Neuronal stem cell (in vitro differentiated cells): ENCODE results near the gene ZNF485.
"Not testable (repeated sequence)": the region's sequence is repeated elsewhere in the genome, so short reads cannot be mapped to it uniquely, and the experiment has no call there.

Experiments
- DNase-seq: peaks from one replicate; pipeline ENCODE4 v3.0.0-alpha.2; 2013; ENCODE audit warnings: low spot score
- H2AFZ ChIP-seq: one replicate; pipeline ENCODE4 v1.6.1; 2013; ENCODE audit warnings: mild to moderate bottlenecking, low read length, inconsistent platforms
- H2AK5ac ChIP-seq: 2 replicates; pipeline ENCODE4 v1.6.1; 2013; ENCODE audit warnings: low read depth, mild to moderate bottlenecking, inconsistent platforms, low read length, moderate library complexity, mixed read lengths
- H2BK120ac ChIP-seq: 2 replicates; pipeline ENCODE4 v1.6.1; 2013; ENCODE audit warnings: low read depth, mild to moderate bottlenecking, inconsistent platforms, low read length, moderate library complexity, mixed read lengths
- H2BK12ac ChIP-seq: one replicate; pipeline ENCODE4 v1.6.1; 2013; ENCODE audit warnings: low read length, inconsistent platforms
- H2BK15ac ChIP-seq: 2 replicates; pipeline ENCODE4 v1.6.1; 2013; ENCODE audit warnings: mild to moderate bottlenecking, low read length, inconsistent platforms, mixed read lengths
- H2BK5ac ChIP-seq: one replicate; pipeline ENCODE4 v1.6.1; 2013; ENCODE audit warnings: inconsistent platforms, mild to moderate bottlenecking, low read length, moderate library complexity
- H3K14ac ChIP-seq: one replicate; pipeline ENCODE4 v1.6.1; 2013; ENCODE audit warnings: low read length, inconsistent platforms
- H3K18ac ChIP-seq: 2 replicates; pipeline ENCODE4 v1.6.1; 2013; ENCODE audit warnings: low read length, inconsistent platforms
- H3K23ac ChIP-seq: 2 replicates; pipeline ENCODE4 v1.6.1; 2013; ENCODE audit warnings: low read depth, mild to moderate bottlenecking, mixed read lengths, low read length, inconsistent platforms; ENCODE audit not compliant: poor library complexity
- H3K27ac ChIP-seq: replicated peaks from 3 replicates; pipeline ENCODE4 v1.5.1; 2013; ENCODE audit warnings: low read length, inconsistent platforms
- H3K27me3 ChIP-seq, 3 experiments: 2 replicates each; pipeline ENCODE4 v1.6.1; 2013; ENCODE audit warnings: low read length in 3 of 3, mild to moderate bottlenecking in 2 of 3, inconsistent platforms in 1 of 3, low read depth in 1 of 3, mixed read lengths in 1 of 3, moderate library complexity in 1 of 3; ENCODE audit not compliant: control insufficient read depth in 3 of 3, insufficient read depth in 3 of 3
- H3K36me3 ChIP-seq, 2 donors: replicated peaks in 1 of 2; 2 replicates each; pipeline ENCODE4 v1.6.1; 2013; ENCODE audit warnings: low read length in 2 of 2; ENCODE audit not compliant: control insufficient read depth in 2 of 2, insufficient read depth in 2 of 2
- H3K4ac ChIP-seq: 2 replicates; pipeline ENCODE4 v1.6.1; 2013; ENCODE audit warnings: inconsistent platforms, mild to moderate bottlenecking, low read length, moderate library complexity
- H3K4me1 ChIP-seq, 2 donors: 1 replicate in 1 of 2; 2 replicates in 1 of 2; pipeline ENCODE4 v1.6.1; 2013; ENCODE audit warnings: low read length in 2 of 2, low read depth in 1 of 2; ENCODE audit not compliant: control insufficient read depth in 2 of 2, insufficient read depth in 1 of 2
- H3K4me2 ChIP-seq: one replicate; pipeline ENCODE4 v1.6.1; 2013; ENCODE audit warnings: mild to moderate bottlenecking, low read length, inconsistent platforms; ENCODE audit not compliant: insufficient read depth, poor library complexity, severe bottlenecking
- H3K4me3 ChIP-seq, 2 donors: 2 replicates each; pipeline ENCODE4 v1.5.1; 2013; ENCODE audit warnings: low read length in 2 of 2, mild to moderate bottlenecking in 2 of 2, inconsistent platforms in 1 of 2, moderate library complexity in 1 of 2
- H3K79me1 ChIP-seq: one replicate; pipeline ENCODE4 v1.6.1; 2013; ENCODE audit warnings: low read depth, mild to moderate bottlenecking, inconsistent platforms, low read length, moderate library complexity
- H3K9ac ChIP-seq: one replicate; pipeline ENCODE4 v1.6.1; 2013; ENCODE audit warnings: mild to moderate bottlenecking, low read depth, low read length, inconsistent platforms; ENCODE audit not compliant: poor library complexity
- H3K9me3 ChIP-seq, 2 donors: replicated peaks in 1 of 2; 2 replicates each; pipeline versions ENCODE3 to v1.6.1; 2013; ENCODE audit warnings: low read length in 2 of 2, mild to moderate bottlenecking in 2 of 2, inconsistent platforms in 1 of 2, low read depth in 1 of 2, mixed read lengths in 1 of 2, moderate library complexity in 1 of 2; ENCODE audit not compliant: control insufficient read depth in 2 of 2, insufficient read depth in 1 of 2
- H4K8ac ChIP-seq: one replicate; pipeline ENCODE4 v1.6.1; 2013; ENCODE audit warnings: low read depth, mild to moderate bottlenecking, inconsistent platforms, low read length, moderate library complexity
- H4K91ac ChIP-seq: one replicate; pipeline ENCODE4 v1.6.1; 2013; ENCODE audit warnings: low read length, low read depth, mild to moderate bottlenecking, inconsistent platforms; ENCODE audit not compliant: poor library complexity
- WGBS, 2 donors: extraction: QIAGEN DNeasy Blood & Tissue Kit; methylation state at CpG; one replicate each; pipeline ENCODE4 v1.1.7; 2013; ENCODE audit warnings: missing lambda C conversion rate in 2 of 2, mixed read lengths in 1 of 2; ENCODE audit not compliant: insufficient read length in 2 of 2, insufficient replicate concordance in 1 of 2; ENCODE audit errors: extremely low coverage in 2 of 2; 5-methylcytosine and 5-hydroxymethylcytosine counted together

Gene ZNF485

GRCh38 chr10:43601576-43601975 lies 4.7 kb upstream of the ZNF485 start:
- H3K4me3 ChIP-seq, H2BK5ac ChIP-seq, H3K79me1 ChIP-seq, H2BK120ac ChIP-seq, H3K23ac ChIP-seq, H2AK5ac ChIP-seq, H2AFZ ChIP-seq, H3K9me3 ChIP-seq, H2BK15ac ChIP-seq, H3K36me3 ChIP-seq, H3K4me2 ChIP-seq, H3K9ac ChIP-seq, H4K8ac ChIP-seq, H4K91ac ChIP-seq, H2BK12ac ChIP-seq, H3K27ac ChIP-seq, H3K27me3 ChIP-seq, H3K14ac ChIP-seq, H3K4ac ChIP-seq, H3K4me1 ChIP-seq, H3K18ac ChIP-seq, DNase-seq: not testable (repeated sequence)
- WGBS, 2 donors = no CpG with 5 or more reads among the region's 6 CpGs

- H3K4me3 ChIP-seq = peak overlapping the region in 1 of 2 donors; percentile 72
- H3K18ac ChIP-seq = no peak overlapping the region
- H3K4me2 ChIP-seq = peak overlapping the region; percentile 91
- H2BK120ac ChIP-seq = no peak overlapping the region
- WGBS, 2 donors = no CpG with 5 or more reads among the region's 12 CpGs
- no peak overlapping the region for H2AK5ac ChIP-seq
- no peak overlapping the region for H4K91ac ChIP-seq
- no peak overlapping the region for H3K14ac ChIP-seq
- DNase-seq = no peak
- peaks cover 0 to 2% of the 10 kb centered on the region in 2 donors for H3K4me1 ChIP-seq
- H3K9ac ChIP-seq = no peak overlapping the region
- no peak overlapping the region for H2BK15ac ChIP-seq
- no peak overlapping the region for H3K4ac ChIP-seq
- H3K9me3 ChIP-seq = peaks cover 2 to 4% of the 10 kb centered on the region in 2 donors
- H3K27ac ChIP-seq = no peak overlapping the region
- peak overlapping the region; percentile 99 for H2AFZ ChIP-seq
- H3K36me3 ChIP-seq = peaks cover 6 to 16% of the 10 kb centered on the region in 2 donors
- no peaks in the 10 kb centered on the region for H3K27me3 ChIP-seq
- no peak overlapping the region for H2BK5ac ChIP-seq
- no peak overlapping the region for H2BK12ac ChIP-seq
- peak overlapping the region; percentile 33 for H4K8ac ChIP-seq
- H3K23ac ChIP-seq = peak overlapping the region; percentile 76
- no peaks in the 10 kb centered on the region for H3K79me1 ChIP-seq
These were observed 352 bp upstream of the ZNF485 start for GRCh38 chr10:43605850-43606322.

GRCh38 chr10:43607199-43607573 lies 948 bp downstream of the ZNF485 start:
- no peak overlapping the region for H2BK5ac ChIP-seq
- H2BK15ac ChIP-seq = no peak overlapping the region
- DNase-seq = no peak
- H3K4me3 ChIP-seq = peak overlapping the region; percentile 72 to 93
- H3K23ac ChIP-seq = no peak overlapping the region
- no peak overlapping the region for H4K8ac ChIP-seq
- H2AK5ac ChIP-seq = no peak overlapping the region
- H3K4me2 ChIP-seq = peak overlapping the region; percentile 91
- no peaks in the 10 kb centered on the region for H3K27me3 ChIP-seq
- H3K79me1 ChIP-seq = no peaks in the 10 kb centered on the region
- peaks cover 0 to 2% of the 10 kb centered on the region in 2 donors for H3K4me1 ChIP-seq
- no peak overlapping the region for H3K14ac ChIP-seq
- H3K9me3 ChIP-seq = peaks cover 1 to 13% of the 10 kb centered on the region in 2 donors
- no peak overlapping the region for H2BK120ac ChIP-seq
- no peak overlapping the region for H4K91ac ChIP-seq
- no peak overlapping the region for H3K27ac ChIP-seq
- no peak overlapping the region for H3K18ac ChIP-seq
- peak overlapping the region; percentile 80 for H3K9ac ChIP-seq
- no peak overlapping the region for H2BK12ac ChIP-seq
- H2AFZ ChIP-seq = peak overlapping the region; percentile 99
- peaks cover 6 to 23% of the 10 kb centered on the region in 2 donors for H3K36me3 ChIP-seq
- H3K4ac ChIP-seq = no peak overlapping the region
- no CpG with 5 or more reads among the region's 10 CpGs for WGBS, 2 donors

GRCh38 chr10:43610636-43611035 lies 4.4 kb downstream of the ZNF485 start:
- Histone ChIP-seq H2BK5ac (no peak overlapping the region), H4K91ac (no peak overlapping the region), H3K4ac (no peak overlapping the region), H2AK5ac (no peak overlapping the region), H3K4me3 (no peak overlapping the region), H3K9me3 (peaks cover 5 to 35% of the 10 kb centered on the region in 2 donors), H3K36me3 (peaks cover 6 to 36% of the 10 kb centered on the region in 2 donors), H3K23ac (no peak overlapping the region), H3K4me1 (peaks cover 0 to 2% of the 10 kb centered on the region in 2 donors), H3K27ac (no peak overlapping the region), H3K4me2 (no peak overlapping the region), H2BK15ac (no peak overlapping the region), H2BK12ac (no peak overlapping the region), H3K18ac (no peak overlapping the region), H3K79me1 (no peaks in the 10 kb centered on the region), H3K14ac (no peak overlapping the region), H2BK120ac (no peak overlapping the region), H4K8ac (no peak overlapping the region), H2AFZ (no peak overlapping the region), H3K27me3 (no peaks in the 10 kb centered on the region), H3K9ac (no peak overlapping the region)
- DNase-seq = no peak
